NOMO-1 treated with dmso at 0.1 percent for 144 hours (cell line): ENCODE measurements around the gene MAPRE3.
"Not testable (repeated sequence)": the region's sequence is repeated elsewhere in the genome, so short reads cannot be mapped to it uniquely, and the experiment has no call there.

Experiments
- DNase-seq: peaks from one replicate; lab custom pipeline; 2025; ENCODE audit not compliant: unreplicated experiment; lab: John Stamatoyannopoulos, UW

MAPRE3 gene

DNA sequence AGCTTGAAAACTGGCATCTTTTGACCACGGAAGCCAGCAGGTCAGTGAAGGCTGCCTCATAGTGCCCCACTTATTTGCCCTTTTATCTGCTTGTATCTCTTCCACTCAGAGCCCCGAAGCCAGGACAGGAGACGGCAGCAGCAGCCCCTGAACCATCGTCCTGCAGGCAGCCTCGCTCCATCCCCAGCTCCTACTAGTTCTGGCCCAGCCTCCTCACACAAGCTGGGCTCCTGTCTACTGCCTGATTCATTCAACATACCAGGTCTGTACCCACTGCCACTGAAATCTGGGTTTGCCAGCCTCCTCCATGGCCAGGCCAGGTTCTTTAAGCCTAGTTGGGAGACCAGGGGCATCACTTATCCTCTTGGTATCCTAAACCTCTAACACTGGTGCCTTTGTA lies 96.9 kb downstream of the MAPRE3 start:
- no peak for DNase-seq

DNA sequence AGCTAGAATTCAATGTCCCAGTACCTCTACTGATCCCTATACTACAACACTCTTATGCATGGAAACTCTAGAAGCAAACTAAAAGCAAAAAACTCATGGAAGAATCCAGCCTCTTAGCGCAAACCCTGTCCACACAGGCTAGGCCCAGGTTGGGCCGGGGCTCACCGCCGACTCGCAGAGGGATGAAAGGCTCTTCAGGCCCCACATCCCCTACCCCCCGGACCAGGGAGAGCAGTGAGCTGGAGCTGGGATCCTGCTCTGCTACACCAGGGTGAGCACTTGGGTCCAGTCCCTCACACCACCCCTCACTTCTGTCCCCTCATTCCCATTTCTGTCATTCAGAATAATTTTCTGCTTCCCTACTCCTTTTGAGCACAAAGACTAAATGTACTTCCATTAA lies 99.0 kb downstream of the MAPRE3 start:
- no peak for DNase-seq

- no peak for DNase-seq
Measured at GRCh38 chr2:27069961-27070618, 99.7 kb downstream of the MAPRE3 start.

DNA sequence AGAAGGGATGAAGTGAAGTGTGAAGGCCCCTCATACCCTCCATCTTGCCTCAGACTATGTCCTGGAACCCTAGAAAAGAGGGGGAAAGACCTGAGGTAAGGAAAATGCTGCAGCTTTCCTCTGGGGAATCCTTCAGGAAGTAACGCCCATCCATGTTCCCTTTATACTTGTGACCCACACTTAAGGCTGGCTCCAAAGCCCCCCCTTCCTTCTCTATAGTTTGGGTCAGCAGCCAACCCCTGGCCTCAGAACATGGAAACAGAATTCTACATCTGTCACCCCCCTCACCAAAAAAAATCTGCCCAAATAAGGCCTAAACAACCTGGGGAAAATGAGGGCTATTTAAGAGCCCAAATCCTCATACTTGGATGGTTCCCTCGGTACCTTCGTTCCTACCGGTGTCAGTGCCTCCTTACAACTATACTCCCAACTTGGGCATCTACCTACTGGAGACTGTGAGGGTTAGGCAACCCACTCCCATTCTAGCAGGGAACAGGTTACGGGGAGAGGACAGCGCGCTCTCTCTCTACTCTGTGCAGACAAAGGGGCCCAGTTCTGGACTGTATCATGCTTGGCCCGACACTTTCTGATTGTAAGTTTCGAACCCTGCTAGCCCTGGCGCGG lies 100.3 kb downstream of the MAPRE3 start:
- no peak for DNase-seq

GRCh38 chr2:27071277-27071989 lies 101.0 kb downstream of the MAPRE3 start, which contains the start of gene OST4:
Gene OST4, minus strand, starts transcription at chr2:27071654.
- DNase-seq = peak; percentile 82

- no peak for DNase-seq
Measured at GRCh38 chr2:27071990-27072830, 101.8 kb downstream of the MAPRE3 start.

DNA sequence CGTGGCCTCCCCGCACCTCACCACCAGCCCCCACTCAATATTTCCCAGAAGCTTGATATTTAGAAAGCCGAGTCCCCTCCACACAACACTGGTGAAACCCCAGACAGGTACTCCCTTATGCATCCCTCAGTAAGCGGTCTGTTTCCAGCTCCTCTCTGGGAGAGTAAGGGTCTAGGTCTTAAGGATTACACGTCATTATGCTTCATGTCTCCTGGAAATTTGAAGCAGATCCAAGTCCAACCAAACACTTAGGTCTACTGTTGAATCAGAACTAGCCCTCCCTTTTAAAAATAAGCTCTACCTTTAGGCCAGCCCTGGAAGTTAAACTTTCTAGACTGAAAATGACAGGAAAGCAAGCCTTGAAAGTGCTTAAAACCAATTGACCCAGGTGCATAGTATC lies 102.5 kb downstream of the MAPRE3 start:
- no peak for DNase-seq

GRCh38 chr2:27073782-27074181 lies 103.3 kb downstream of the MAPRE3 start:
- DNase-seq = no peak

DNA sequence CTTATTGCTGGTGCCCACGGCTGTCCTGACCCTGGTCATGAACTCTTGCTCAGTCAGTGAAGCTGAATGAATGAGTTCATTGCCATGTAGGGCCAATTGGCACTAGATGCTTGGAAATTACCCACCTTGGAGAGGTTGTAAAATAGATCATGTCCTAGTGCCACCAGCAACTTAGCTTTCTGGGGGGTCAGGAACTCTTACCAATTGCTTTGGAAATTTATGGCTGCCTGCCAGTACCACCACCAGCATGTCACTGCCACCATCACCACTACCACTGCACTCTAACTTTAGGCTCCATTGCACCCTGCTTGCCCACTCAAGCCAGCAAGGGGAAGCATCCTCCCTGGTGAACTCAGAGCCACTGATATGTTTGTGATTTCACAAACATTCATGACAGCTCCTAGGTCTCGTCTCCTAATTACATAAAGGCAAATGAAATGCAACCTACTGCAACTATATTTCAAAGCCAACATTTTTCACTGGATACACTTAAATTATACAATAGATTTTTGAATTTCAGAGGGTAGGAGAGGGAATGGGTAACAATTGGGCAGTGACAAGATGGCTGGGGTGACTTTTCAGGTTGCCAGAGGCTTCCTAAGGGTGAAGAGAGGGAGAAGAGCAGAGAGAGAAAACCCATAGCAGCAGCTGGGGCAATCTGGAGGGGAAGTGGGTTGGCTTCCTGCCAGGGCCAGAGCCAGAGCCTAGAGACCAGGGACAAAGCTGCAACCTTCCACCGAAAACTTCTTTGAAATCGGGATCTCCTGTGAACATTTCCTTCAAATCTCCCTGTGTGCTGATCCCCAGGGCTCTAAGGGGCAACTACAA lies 104.5 kb downstream of the MAPRE3 start:
- peak; percentile 38 for DNase-seq

DNA sequence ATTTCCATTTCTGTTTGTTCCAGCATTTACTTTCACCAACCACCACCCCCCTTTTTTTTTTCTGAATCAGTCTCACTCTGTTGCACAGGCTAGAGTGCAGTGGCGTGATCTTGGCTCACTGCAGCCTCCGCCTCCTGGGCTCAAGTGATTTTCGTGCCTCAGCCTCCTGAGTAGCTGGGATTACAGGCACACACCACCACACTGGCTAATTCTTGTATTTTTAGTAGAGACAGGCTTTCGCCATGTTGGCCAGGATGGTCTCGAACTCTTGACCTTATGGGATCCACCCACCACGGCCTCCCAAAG lies 105.1 kb downstream of the MAPRE3 start:
- DNase-seq = not testable (repeated sequence)

GRCh38 chr2:27076323-27076722 lies 105.9 kb downstream of the MAPRE3 start:
- DNase-seq = no peak
